NCI-H526 treated with DMSO at 0.1 percent for 48 hours (cell line): Measurements from ENCODE around the gene SSR2.

ENCODE experiments used
- DNase-seq: peaks from one replicate; lab custom pipeline; 2025; lab: John Stamatoyannopoulos, UW

SSR2 gene

DNA sequence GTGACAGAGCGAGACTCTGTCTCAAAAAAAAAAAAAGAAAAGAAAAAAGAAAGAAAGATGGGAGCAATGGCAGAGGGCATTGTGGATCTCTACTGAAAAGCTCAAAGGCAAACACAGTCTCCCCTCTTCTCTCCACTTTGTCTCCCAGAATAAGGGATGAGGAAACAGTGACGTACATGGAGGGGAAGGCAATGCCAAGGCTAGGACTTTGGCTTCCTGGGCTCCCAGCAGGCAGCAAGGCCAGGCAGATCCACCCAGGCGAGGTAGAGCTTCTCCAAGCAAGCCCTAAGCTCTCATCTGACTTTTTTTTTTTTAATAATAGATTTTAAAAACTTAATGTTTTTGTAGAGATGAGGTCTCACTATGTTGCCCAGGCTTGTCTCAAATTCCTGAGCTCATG lies 47.0 kb downstream of the SSR2 start:
- DNase-seq, result no peak

DNA sequence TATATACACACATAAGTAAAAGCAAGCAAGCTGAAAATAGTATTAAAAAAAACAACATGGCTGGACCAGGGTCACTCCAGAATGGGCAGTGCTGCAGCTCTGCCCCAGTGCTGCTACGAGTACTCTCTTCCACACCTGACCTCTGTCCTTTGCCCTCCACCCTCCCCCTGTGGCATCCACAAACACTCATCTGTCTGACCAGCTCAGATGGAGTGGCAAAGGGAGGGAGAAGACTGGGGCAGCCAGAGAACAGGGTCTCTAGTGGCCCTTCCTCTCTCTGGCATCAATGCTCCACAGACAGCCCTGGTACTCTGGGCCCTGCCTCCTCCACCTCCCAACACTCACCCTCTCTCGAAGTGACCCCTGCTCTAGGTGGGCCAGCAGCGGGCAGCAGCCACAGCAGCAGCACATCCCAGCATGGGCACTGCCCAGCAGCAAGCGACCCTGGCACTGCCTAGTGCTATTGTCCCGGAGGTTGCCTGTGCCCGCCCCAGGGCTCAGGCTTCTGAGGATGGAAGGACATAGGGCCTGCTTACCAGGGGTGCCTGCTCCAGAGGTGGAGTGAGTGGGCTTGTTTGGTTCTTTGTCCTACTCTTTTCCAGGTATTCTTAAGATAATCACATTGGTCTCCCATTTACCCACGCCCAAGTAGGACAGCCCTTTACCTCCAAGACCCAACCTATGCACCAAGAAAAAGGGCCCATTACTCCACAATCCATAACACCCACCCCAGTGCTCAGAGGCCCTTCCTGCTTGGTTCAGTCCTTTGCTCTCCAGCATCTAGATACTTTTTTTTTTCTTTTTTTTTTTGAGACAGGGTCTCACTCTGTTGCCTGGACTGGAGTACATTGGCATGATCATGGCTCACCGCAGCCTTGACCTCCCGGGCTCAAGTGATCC lies 48.6 kb downstream of the SSR2 start:
- no peak for DNase-seq

DNA sequence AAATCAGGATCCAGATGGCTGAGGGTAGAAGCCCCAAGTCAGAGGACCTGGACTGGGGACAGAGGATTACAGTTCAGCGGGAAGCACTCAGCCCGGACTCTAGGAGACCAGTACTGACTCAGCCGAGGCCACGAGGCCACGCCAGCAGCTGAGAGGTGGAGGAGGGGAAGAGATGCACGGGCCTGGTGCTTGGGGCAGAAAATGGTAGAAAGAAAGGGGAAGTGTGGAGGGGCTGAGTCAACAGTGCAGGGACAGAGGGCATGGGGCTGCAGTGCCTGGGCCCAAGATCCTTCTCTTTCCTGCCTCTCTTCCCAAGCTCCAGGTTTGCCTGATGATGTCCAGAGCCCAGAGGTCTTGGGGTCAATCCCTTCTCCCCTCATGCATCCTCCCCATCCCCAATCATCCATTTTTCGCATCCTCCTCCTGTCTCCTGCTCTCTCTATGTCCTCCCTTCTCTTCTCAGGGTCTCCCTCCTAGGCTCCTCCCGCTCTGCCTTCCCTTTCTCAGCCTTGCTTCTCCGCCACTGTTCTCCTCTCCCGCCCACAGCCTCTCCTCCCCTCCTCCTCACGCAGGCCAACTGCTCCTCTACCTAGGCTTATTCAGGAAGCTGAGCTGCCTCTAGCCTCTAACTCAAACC lies 50.1 kb downstream of the SSR2 start:
- DNase-seq, result no peak

- DNase-seq, result no peak
Measured at GRCh38 chr1:155969377-155969791, 51.4 kb downstream of the SSR2 start.

DNA sequence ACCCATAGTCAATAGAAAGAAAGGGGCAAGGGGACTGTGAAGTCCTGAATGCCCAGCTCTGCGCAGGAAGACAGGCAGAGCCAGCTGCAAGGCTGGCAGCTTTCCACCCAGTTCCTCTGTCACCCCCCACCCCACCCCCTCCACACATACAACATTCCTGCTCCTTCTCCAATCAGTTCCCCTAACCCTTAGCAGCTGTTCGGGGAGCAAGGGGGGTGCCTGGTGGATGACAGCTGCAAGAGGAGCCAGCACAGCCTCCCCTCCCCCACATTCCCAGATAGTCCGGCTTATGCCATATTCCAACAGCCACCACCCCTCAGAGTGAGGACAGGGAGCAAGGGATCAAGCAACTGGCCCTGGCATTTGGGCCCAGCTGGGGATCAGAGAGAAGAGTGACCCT lies 52.1 kb downstream of the SSR2 start:
- DNase-seq, result no peak

GRCh38 chr1:155968051-155968400 lies 52.7 kb downstream of the SSR2 start:
- DNase-seq, result no peak

DNA sequence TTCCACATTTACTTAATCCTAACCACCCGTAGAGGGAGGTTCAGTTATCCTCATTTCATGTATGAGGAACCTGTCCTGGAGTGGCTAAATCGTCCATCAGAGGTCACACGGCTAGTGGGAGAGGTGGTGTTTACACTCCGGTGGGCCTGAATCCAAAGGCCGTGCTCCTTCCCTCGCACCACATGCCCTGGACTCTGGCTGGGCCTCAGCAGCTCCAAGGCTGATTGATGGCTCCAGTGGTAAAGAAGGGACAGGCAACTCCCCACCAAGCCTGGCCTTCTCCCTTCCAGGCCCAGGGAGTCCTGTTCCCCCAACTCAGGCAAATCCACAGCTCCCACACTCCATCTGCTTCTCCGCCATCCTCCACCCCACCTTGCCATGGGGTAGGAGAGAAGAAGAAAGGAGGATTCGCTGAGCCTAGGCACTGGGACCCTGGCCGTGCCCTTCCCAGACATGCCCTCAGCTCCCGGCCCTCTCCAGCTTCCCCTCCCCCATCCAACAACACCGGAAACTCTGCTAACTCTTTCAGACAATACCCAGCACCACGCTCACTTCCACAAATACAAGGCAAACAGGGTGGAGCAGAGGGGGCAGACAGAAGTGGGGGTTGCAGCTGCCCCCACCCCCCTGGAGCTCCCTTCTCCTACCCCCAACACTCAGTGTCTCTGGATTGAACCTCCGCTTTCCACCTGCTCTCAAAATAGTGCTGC lies 53.3 kb downstream of the SSR2 start:
- no peak for DNase-seq

DNA sequence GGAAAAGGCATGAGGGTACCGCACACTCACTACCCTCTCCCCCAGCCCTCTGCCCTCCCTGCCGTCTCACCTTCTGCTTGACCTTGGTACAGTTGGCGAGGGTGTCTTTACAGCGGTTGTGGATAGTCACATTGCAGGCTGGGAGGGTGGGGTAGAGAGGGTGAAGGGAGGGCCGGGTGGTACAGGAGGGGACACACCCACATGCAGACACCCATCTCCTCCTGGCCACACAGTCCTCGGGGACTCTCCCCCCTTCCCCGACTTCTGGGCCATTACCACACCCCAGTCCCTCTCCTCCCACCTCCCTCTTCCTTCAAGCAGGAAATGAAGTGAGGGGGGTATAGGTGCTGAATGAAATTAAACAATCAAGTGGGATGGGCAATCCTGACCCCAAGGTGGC lies 54.0 kb downstream of the SSR2 start:
- DNase-seq, result no peak

GRCh38 chr1:155966135-155966534 lies 54.6 kb downstream of the SSR2 start:
- DNase-seq, result no peak

DNA sequence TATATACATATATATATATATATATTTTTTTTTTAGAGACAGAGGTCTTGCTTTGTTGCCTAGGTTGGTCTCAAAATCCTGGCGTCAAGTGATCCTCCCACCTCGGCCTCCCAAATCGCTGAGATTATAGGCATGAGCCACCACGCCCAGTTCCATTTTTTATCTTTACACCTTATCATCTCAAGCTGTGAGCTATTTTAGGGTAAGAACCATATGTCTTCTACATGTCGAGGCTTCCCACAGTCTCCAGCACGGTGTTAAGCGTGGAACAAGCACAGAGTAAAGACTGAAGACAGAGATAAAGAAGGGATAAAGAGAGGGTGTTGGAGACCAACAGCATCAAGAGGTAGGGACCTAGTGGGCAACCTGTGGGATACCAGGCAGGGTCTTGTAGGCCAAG lies 56.6 kb downstream of the SSR2 start:
- DNase-seq, result no peak

DNA sequence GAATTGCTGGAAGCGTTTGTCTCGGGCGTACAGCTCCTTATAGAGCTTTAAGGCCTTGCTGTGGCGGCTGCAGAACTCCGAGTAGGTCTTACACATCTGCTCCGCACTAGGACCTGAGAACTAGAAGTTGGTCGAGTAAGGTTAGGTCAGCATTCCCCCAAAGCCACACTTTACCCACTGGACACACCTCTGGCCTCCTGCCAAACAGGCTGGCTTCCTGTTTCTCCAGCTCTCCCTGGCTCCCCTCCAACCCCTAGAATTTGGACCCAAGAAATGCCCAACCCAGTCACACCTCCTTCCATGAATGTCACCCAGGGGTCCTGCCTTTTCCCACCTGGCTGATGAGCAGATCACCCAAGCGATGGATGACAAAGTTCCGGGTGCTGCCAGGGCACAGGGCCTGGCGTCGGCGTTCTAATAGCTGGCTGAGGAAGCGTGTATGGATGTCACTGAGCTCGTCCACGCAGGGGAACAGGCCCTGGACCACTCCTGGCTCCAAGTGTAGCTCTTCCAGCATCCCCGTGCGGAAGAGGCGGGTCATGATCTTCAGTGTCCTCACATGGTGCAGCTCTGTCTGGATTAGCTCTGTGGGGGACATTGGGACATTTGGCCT lies 58.0 kb downstream of the SSR2 start:
- no peak for DNase-seq

DNA sequence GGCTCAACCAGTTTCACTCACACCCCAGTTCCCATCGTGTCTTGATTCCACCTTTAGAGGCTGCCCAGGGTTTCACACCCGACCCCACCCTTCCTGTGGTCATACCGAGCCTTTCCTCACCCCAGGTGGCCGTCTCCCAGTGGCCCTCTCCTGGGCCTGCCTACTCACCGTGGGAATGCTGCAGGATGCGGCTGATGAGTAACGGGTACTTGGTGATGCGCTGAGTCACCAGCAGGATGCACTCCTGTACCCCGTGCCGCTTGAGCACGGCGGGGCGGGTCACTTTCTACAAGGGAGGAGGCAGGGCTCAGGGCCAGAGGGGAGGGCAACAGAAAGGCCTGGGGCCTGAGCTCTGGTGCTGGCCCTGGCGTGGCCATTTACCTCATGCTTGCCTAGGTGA lies 58.8 kb downstream of the SSR2 start:
- DNase-seq, result no peak

DNA sequence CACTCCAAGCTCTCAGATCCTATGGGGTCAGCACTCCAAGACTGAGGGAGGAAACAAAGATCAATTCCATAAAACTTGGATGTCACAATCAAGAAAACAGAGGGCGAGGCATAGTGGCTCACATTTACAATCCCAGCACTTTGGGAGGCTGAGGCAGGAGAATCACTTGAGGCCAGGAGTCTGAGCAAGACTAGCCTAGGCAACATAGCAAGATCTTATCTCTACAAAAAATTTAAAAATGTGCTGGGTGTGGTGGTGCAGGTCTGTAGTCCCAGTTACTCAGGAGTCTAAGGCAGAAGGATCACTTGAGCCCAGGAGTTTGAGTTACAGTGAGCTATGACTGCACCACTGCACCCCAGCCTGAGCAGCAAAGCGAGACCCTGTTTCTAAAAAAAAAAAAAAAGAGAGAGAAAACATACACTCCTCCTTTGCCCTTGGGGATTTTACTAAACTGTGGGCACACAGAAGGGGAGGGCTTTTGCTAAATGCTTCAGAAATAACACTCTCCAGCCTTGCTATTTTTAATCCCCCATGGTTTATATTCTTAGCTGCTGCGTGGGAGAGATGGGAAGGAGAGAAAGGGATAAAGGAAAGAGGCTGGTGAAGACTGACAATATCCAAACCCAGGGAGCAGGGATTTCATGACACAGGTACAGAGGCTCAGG lies 60.5 kb downstream of the SSR2 start:
- DNase-seq, result no peak
